ENCODE data around the gene MEA1.

The MEA1 gene

DNA sequence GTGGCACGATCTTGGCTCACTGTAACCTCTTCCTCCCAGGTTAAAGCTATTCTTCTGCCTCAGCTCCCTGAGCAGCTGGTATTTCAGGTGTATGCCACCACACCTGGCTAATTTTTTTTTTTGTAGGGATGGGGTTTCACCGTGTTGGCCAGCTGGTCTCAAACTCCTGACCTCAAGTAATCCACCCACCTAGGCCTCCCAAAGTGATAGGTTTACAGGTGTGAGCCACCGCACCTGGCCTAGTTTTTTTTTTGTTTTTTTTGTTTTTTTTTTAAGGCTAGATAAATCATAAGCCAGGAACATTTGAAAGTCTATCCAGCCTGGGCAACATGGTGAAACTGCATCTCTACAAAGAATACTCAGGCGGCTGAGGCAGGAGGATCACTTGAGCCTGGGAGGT is 18.6 kb upstream of the MEA1 start:
- TF ChIP-seq, protein P1, sequence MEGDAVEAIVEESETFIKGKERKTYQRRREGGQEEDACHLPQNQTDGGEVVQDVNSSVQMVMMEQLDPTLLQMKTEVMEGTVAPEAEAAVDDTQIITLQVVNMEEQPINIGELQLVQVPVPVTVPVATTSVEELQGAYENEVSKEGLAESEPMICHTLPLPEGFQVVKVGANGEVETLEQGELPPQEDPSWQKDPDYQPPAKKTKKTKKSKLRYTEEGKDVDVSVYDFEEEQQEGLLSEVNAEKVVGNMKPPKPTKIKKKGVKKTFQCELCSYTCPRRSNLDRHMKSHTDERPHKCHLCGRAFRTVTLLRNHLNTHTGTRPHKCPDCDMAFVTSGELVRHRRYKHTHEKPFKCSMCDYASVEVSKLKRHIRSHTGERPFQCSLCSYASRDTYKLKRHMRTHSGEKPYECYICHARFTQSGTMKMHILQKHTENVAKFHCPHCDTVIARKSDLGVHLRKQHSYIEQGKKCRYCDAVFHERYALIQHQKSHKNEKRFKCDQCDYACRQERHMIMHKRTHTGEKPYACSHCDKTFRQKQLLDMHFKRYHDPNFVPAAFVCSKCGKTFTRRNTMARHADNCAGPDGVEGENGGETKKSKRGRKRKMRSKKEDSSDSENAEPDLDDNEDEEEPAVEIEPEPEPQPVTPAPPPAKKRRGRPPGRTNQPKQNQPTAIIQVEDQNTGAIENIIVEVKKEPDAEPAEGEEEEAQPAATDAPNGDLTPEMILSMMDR (conservative IDR thresholded peaks at IDR 0.05; ENCODE audit: low read depth, low read length), result no peak
- no peaks in the 10 kb centered on the region for H3K27me3 ChIP-seq (ENCODE audit: insufficient read depth, low read depth)
- no peaks in the 10 kb centered on the region for H3K79me2 ChIP-seq (ENCODE audit: insufficient read depth, low read depth)
- 0 out of 2 replicates have a peak, but pooled peaks cover 6% of the 10 kb centered on the region for H3K36me3 ChIP-seq (ENCODE audit: insufficient read depth)
- H3K4me1 ChIP-seq (ENCODE audit: low read depth, poor library complexity, severe bottlenecking), result no peaks in the 10 kb centered on the region
- H3K27ac ChIP-seq, result no peak overlapping the region
- H3K4me3 ChIP-seq (IDR thresholded peaks at IDR 0.05; ENCODE audit: insufficient read depth, low read depth, low read length), result no peak overlapping the region
- no peak overlapping the region for H3K9ac ChIP-seq
- no peaks in the 10 kb centered on the region for H4K20me1 ChIP-seq (ENCODE audit: insufficient read depth)
- H3K4me2 ChIP-seq, result no peak overlapping the region
- no peak overlapping the region for H2AFZ ChIP-seq (ENCODE audit: low read depth)

DNA sequence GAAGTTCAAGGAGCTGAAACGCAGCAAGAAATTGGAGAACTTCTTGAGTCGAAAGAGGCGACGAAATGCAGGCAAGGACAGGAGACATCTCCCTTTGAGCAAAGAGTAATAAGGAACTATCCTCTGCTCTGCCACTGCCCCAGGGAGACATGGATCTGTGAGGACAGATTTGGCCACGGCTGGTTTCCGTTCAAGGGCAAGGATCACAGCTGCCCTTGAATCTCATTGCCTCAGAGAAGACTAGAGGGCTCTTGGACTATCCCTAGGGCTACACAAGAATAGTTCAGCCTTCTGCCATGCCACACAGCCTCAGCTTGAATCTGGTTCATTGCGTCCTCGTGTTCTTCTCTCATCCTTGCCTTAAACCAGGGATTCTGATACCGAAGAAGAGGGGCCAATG is 15.4 kb upstream of the MEA1 start:
- Histone ChIP-seq H3K36me3 (ENCODE audit: insufficient read depth) (0 out of 2 replicates have a peak, but pooled peaks cover 6% of the 10 kb centered on the region), H3K9ac (no peak overlapping the region), H3K4me2 (no peak overlapping the region), H4K20me1 (ENCODE audit: insufficient read depth) (no peaks in the 10 kb centered on the region), H3K27me3 (ENCODE audit: insufficient read depth, low read depth) (no peaks in the 10 kb centered on the region), H3K4me3 (IDR thresholded peaks at IDR 0.05; ENCODE audit: insufficient read depth, low read depth, low read length) (no peak overlapping the region), H3K27ac (no peak overlapping the region), H2AFZ (ENCODE audit: low read depth) (no peak overlapping the region), H3K79me2 (ENCODE audit: insufficient read depth, low read depth) (peaks cover 5% of the 10 kb centered on the region; the same call in 1 of the 2 replicates), H3K4me1 (ENCODE audit: low read depth, poor library complexity, severe bottlenecking) (no peaks in the 10 kb centered on the region)
- TF ChIP-seq, protein P1 (conservative IDR thresholded peaks at IDR 0.05; ENCODE audit: low read depth, low read length), result no peak

DNA sequence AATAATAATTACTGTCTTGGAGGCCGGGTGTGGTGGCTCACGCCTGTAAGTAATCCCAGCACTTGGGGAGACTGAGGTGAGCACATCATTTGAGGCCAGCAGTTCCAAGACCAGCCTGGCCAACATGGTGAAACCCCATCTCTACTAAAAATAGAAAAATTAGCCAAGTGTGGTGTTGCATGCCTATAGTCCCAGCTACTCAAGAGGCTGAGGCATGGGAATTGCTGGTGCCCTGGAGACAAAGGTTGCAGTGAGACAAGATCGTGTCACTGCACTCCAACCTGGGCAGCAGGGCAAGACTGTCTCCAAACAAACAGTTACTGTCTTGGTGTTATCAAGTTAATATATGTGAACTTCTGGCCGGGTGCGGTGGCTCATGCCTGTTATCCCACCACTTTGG is 12.6 kb upstream of the MEA1 start:
- TF ChIP-seq, protein P1 (conservative IDR thresholded peaks at IDR 0.05; ENCODE audit: low read depth, low read length), result no peak

GRCh38 chr6:43024436-43024835 is 10.7 kb upstream of the MEA1 start:
- Histone ChIP-seq H3K4me3 (IDR thresholded peaks at IDR 0.05; ENCODE audit: insufficient read depth, low read depth, low read length) (no peak overlapping the region), H3K36me3 (ENCODE audit: insufficient read depth) (0 out of 2 replicates have a peak, but pooled peaks cover under 1% of the 10 kb centered on the region), H3K27me3 (ENCODE audit: insufficient read depth, low read depth) (no peaks in the 10 kb centered on the region), H4K20me1 (ENCODE audit: insufficient read depth) (no peaks in the 10 kb centered on the region), H3K4me1 (ENCODE audit: low read depth, poor library complexity, severe bottlenecking) (peaks cover 25% of the 10 kb centered on the region), H3K9ac (no peak overlapping the region), H3K79me2 (ENCODE audit: insufficient read depth, low read depth) (peaks cover 29% of the 10 kb centered on the region), H3K4me2 (no peak overlapping the region), H3K27ac (no peak overlapping the region), H2AFZ (ENCODE audit: low read depth) (no peak overlapping the region)
- TF ChIP-seq, protein P1 (conservative IDR thresholded peaks at IDR 0.05; ENCODE audit: low read depth, low read length), result no peak

More for the DNA sequence above, 12.6 kb upstream of the MEA1 start:
- H3K9ac ChIP-seq, result no peak overlapping the region
- H3K79me2 ChIP-seq (ENCODE audit: insufficient read depth, low read depth), result peaks cover 29% of the 10 kb centered on the region
- H3K27ac ChIP-seq, result no peak overlapping the region
- H3K4me3 ChIP-seq (IDR thresholded peaks at IDR 0.05; ENCODE audit: insufficient read depth, low read depth, low read length), result no peak overlapping the region
- H4K20me1 ChIP-seq (ENCODE audit: insufficient read depth), result no peaks in the 10 kb centered on the region
- H3K4me1 ChIP-seq (ENCODE audit: low read depth, poor library complexity, severe bottlenecking), result peaks cover 8% of the 10 kb centered on the region
- H3K27me3 ChIP-seq (ENCODE audit: insufficient read depth, low read depth), result no peaks in the 10 kb centered on the region
- 0 out of 2 replicates have a peak, but pooled peaks cover 6% of the 10 kb centered on the region for H3K36me3 ChIP-seq (ENCODE audit: insufficient read depth)
- no peak overlapping the region for H2AFZ ChIP-seq (ENCODE audit: low read depth)
- H3K4me2 ChIP-seq, result no peak overlapping the region

All from KMS-11 (cell line).